NCI-H82 treated with DMSO at 0.1 percent for 48 hours (cell line): ENCODE results near the gene PTPRK.
"Not testable (repeated sequence)": the region's sequence is repeated elsewhere in the genome, so short reads cannot be mapped to it uniquely, and the experiment has no call there.

Source experiments
- DNase-seq: peaks from one replicate; lab custom pipeline; 2025; ENCODE audit not compliant: unreplicated experiment; lab: John Stamatoyannopoulos, UW

The PTPRK gene

DNA sequence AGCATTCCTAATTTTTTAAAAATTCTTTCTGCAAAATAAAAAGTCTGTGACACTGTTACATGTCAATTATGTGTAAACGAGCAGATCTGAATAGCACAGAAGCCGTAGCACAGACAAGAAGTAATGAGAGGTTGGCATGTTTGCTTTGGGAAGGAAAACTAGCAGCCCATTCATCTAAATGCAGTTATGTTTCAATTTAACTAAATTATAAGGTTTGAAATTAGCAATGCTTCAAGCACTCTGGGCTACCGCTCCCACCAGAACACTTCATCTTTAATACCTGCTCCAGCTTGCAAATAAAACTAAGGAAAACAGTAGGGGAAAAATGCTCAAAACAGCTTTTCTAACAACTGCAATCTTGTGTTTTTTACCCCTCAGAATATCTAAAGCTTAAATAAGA lies 73.9 kb downstream of the PTPRK start:
- no peak for DNase-seq

DNA sequence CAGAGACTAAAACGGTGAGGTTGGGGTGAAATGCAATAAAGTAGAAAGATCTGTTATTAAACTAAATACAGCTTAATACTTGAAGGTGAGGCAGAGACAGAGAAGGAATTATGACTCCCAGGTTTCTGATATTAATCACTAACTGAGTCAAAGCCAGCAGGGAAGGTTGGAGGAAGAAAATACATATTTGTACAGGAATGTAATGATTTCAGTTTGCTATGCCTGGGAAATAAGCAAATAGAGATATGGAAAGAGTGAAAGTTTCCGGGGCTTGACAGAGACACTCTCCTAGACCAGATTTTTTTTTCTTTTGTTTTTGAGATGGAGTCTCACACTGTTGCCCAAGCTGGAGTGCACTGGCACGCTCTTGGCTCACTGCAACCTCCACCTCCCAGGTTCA lies 76.8 kb downstream of the PTPRK start:
- DNase-seq: no peak

DNA sequence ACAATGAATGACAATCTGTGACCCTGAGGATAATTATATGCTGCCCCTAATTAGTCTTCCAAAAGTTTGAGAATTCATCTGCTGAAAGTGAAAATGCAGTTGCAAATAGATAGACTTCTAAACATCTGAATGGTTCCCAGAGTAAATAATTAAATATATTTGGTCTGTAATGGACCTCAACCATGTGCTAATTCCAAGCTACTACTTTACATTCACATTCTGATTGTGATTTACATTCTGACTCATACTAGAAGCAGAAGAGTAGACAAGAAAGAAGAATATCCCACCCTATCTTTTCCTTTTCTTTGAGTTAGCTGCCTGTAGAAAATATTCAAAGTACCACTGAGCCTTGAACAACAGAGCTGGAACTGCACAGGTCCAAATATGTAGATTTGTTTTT lies 80.8 kb downstream of the PTPRK start:
- no peak for DNase-seq

DNA sequence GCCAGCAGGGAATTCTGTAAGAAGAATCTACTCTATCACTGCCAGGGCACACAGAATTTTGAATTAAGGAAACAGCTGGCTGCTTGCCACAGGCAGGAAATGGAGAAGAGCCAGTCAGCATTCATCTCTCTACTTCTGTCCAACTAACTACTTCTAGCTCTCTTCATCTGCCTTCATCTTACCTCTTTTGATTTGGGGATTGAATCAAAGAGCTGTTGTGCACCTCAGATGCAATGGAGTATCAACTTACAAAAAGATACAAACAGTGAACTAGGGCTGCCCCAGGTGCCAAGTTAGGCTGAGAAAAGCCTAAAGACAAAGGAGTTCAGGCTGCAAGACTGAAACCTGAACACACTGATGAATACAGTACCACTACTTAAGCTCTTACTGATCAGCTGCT lies 82.0 kb downstream of the PTPRK start:
- no peak for DNase-seq

DNA sequence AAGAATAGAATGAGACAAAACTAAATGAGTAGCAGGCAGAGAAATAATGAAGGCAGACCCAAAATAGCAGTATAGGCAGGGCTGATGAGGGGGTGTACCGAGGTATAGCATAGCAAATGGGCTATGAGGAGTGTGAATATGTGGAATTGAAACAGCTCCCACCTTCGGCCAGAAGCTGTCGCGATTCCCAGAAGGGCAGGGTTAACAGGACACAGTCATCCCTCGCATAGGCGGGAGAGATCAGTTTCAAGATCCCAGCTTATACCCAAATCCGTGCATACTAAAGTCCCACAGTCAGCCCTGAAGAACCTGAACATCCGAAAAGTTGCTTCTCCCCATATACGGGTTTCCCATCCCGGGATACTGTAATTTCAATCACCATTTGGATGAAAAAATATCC lies 82.7 kb downstream of the PTPRK start:
- no peak for DNase-seq

DNA sequence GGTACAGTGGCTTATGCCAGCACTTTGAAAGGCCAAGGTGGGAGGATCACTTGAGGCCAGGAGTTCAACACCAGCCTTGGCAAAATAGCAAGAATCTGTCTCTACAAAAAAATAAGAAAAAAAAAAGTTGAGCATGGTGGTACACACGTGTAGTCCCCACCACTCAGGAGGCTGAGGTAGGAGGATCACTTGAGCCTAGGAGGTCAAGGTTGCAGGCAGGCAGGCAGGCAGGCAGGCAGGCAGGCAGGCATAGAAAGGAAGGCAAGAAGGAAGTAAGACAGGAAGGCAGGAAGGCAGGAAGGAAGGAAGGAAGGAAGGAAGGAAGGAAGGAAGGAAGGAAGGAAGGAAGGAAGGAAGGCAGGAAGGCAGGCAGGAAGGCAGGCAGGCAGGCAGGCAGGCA lies 85.6 kb downstream of the PTPRK start:
- DNase-seq: not testable (repeated sequence)

DNA sequence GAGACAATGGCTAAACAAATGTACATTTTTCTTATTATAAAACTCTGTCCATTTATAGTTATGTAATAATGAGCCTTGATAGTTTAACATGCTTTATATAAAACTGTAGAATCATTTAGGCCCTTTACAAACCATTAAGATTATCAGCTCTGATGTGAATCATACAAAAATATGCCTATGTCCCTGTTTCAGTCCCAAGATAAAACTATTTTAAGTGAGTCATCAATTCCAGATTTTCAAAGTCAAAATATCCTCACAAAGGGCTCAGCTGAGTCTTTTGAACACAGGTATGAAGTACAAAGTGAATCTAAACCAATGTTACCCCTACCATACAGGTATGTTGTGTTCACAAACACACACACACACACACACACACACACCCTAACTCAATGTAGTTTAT lies 88.0 kb downstream of the PTPRK start:
- no peak for DNase-seq

DNA sequence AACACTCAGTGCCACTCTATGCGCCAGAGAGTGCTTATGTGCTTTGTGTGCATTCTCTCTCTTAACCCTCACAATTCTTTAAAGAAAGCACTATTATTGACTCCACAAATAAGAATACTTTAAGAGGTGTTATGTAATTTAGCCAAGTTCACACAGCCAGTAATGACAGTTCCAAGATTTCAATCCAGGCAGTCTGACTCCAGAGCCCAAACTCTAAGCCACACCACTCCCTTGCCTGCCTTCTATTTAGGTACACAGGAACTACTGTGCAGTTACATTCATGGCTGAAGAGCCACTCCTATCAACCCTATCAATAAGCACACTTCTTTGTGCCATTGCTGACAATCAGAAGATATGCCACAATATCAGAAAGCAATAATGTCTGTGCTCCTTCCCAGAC lies 93.3 kb downstream of the PTPRK start:
- no peak for DNase-seq

DNA sequence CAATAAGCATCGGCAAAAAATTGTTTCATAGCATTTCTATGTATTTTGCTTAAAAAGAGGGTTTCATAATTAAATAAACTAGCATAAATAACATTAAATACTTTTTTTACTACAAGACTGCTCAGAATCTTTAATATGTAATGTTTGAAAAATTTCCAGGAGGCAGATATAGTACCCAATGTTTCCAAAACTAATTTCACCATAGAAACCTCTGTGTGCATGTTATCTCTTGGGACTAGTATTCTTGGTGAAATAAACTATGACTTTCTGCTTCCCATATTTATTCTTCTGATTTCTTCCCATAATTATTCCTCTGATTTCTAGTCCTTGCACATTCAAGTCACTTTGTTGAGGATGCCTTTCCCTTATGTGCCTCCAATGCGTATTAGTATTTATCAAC lies 94.5 kb downstream of the PTPRK start:
- no peak for DNase-seq

DNA sequence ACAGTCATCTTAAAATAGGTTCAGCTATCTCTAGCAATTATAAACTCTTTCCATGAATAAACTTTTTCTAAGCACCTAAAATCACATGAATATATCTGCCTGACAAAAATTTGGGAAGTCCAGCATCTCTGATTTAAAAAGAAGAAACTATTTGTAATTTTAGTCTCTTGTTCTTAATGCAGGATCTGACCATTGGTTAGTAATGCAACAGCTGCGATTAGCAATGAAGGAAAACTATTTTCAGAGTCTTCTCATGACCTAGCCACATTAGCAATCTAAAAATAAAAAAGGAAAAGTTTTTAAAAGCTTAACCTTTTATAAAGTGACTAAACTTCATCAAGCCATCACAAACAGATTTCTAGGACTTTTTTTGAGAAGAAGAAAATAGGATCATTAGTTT lies 97.5 kb downstream of the PTPRK start:
- no peak for DNase-seq

DNA sequence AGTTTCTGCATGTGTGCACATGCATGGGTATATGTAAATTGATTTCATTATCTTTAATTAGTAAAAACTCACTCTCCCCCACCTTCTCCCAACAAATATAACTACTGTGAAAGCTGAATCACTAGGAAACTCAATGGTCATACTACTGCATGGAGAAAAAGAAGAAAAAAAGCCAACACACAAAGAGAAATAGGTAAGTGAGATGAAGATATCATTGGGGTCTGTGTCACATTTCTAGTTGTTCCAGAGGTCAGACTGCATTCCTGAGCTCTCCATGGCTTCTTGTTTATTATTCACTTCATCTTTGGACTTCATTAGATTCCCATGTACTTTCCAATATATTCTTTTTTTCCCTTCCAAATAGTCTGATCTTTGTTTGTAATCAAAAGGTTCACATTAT lies 98.2 kb downstream of the PTPRK start:
- no peak for DNase-seq

DNA sequence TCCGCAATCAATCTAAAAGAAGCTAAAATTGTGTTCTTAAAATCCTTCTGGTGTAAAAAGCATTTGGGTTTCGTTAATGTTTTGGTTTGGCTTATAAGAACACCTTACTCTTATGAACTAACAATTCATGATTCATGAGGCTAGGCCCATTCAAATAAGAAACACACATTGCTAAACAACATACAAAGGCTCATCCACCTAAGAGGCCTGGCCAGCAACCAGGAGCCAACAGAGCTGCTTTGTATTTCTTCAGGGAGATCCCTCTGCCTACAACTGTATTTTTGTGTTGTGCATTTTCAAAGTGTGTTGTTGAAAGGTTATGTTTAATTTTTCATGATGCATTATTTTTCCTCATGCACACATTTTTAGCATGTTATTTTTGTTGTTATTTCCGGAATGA lies 98.6 kb downstream of the PTPRK start:
- no peak for DNase-seq

DNA sequence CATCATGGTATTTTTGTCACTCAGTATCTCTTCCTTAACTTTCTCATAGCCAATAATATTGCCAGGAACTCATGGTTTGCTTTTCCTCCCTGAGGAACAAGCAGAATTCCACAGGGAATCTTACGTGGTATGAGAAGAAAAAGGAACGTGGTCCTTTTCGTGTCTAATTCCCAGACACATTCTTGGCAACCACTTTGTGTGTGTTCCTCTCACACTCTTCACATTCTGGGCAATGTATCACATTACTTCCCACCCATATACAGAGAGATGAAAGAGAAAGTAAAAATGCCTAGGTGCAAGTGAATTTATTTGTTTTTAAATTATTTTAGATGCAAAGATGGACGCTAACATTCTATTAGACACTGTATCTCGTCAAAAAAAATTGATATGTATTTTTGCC lies 102.7 kb downstream of the PTPRK start:
- no peak for DNase-seq

DNA sequence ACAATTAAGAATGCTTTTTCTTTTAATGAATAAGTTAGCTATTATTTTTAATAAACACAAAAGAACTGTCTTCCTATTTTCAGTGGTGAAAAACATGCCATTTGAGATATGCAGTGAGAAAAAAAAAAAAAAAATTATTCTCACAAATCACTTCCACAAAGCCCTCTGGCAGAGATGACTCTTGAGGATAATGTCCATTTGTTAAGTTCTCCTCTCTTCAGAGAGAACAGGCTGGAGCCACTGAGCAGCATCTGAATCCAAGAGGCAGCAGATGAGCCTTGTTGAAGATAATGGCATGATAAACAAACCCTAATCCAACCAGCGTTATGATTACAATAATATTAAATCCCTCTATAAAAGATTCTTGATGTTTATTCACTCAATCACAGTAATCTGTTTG lies 105.0 kb downstream of the PTPRK start:
- DNase-seq: no peak

DNA sequence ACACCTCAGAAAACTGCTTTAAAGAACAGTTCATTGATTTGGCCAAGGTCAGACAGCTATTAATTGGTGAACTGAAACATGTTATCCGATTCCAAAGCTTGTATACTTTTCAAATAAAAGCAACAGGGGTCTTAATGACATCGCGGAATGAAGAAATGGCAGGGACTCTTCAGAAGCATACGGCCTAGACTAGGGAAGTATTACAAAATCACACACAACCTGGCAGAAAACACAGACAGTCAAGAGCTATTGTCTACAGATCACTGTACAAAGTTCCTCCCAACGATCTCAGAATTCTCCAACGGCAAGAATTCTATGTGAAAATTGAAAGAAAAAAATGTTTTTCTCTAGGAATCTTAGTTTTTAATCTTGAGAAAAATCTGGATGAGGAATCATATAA lies 105.5 kb downstream of the PTPRK start:
- DNase-seq: no peak

DNA sequence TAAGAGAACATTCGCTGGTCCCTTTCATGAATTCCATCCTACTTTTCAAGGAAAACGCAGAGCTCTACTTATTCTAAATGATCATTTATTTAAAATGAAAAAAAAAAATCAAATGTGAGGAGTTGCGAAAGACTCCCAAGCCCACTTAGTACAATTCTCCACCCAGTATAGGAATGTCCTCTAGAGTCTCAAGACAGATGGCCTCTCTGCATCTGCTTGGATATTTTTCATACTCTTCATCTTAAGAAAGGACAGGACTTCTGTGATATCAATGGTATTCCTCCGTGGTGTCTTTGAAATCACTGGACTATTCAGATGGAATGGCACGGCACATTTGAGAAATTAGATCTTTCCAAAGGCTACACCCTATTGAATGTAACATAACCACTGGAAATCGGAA lies 107.1 kb downstream of the PTPRK start:
- no peak for DNase-seq

DNA sequence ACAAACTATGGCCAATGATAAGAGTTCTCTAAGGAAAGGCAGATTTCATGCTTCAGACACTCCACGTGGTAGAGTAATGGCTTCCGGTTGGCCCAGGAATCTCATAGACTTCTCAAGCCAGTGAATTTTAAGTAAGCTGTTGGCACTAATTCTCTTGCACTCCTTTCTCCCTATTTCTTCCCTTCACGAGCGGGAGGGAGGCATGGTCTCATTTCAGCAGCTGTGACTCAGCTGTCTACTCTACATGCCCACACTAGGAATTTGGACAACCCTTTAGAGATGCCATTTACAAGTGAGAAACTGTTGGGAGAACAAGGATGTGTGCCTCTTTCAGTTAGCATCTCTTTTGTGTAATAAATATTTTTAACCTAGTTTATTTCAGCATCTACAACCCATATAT lies 107.7 kb downstream of the PTPRK start:
- no peak for DNase-seq

DNA sequence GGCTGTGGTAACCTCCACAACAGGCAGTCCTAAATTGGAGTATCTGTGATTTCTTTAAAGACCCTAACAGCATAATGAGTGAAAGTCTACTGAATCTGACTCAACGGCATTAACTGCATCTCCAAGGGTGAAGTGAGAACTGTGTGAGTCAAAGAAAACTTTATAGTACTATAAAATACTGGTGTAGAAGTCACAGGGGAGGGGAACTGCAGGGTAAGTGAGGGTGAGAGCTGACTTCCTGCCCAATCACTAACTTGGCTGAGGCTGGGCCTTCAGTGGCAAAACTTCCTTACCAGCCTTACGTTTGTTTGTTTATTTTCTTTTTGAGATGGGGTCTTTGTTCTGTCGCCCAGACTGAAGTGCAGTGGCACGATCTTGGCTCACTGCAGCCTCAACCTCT lies 109.8 kb downstream of the PTPRK start:
- no peak for DNase-seq

DNA sequence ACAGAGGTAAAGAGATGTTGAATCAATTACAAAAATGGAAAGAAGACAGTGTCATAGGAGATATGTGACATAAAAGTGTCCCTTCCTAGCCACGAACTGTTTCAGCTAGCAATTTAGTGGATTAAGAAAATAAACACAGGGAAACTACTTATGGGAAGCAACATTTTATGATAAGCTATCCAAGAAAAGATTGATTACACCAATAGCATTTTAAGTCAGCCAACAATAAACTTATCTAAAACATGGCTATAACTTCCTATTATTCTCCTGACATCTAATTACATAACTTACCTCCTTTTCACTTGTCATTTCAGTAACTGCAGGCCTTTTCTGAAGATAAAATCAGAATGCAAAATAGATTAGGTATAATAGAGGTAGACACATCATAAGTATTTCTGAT lies 111.4 kb downstream of the PTPRK start:
- no peak for DNase-seq

DNA sequence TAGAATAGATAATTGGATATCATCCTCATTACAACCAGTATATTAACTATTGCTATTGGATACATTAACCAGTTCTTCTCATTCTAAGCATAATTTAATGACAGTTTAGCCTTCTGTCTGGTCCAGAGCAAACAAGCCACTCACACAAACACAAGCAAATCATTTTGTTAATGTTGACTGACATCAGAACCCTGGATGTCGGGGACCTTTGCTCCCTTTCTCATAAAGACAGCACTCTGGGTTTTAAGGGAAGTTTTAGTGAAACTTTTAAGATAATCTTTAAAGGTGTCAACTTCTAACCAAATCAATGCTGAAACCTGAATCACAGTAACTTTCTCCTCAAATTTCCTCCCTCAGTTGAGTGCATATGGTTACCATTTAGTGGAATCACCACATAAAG lies 113.9 kb downstream of the PTPRK start:
- DNase-seq: no peak

DNA sequence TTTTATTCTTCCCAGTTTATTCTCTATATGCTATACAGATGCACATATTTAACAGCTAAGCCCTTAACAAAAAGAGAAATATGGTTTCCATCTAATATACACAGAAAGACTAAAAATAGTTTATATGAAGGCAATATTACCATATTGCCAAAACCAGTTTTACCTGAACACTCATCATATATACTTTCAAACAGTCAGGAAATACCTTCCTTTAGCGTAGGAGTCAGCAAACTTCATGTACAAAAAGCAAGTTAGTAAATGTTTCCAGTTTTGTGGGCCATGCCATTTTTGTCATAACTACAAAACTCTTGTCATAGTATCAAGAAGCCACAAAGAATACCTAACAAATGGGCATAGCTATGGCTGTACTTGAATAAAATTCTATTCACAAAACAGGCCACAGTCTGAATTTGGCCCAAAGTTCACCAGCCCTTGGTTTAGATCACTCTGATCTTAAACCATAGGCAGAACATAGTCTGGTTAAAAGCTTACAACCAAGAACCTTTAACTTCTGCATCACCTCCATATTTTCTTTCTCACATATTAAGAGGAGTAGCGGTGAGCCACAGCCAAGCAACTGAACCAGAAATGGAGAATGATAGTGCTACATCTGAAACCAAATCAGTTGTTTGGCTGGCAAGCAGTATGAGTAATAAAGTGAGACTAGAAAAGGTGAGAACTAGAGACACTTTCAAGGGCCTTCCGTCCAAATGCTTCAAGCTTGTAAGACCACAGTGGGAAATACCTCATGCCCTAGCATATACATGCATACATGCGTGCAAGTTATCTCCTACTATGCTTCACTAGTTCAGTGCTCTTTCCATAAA lies 116.6 kb downstream of the PTPRK start:
- no peak for DNase-seq

DNA sequence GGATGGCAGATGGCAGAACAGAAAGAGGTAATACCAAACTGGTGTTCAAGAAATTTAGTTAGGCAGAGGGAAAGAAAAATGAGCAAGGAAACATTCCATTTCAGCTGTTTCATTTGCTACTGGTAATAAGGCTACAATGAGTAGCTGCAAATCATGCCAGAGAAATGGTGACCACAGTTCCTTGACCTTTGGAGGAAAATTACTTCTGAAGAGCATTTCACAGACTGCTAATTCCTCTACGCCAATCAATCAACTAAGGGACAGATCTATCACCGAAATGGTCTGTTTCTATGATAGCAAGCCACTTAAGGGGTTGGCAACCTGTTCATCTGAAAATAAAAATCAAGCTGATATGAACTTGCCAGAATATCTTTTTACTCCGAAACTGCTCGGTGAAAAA lies 119.5 kb downstream of the PTPRK start:
- DNase-seq: no peak

DNA sequence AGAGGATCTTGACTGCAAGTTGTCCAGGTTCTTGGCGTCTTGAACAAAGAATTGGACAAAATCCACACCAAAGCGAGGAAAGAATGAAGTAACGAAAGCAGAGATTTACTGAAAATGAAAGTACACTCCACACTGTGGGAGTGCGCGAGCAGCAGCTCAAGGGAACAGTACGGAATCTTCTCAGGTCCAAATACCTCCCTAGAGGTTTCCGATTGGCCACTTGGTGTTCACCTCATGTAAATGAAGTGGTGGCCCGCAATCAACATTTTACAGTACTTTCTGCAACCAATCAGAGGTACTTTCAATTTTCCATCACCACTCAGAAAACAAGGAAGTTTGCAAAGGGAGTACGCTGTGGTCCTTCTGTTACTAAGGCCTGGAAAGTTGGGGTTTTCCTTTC lies 122.4 kb downstream of the PTPRK start:
- no peak for DNase-seq
